Subcutaneous adipose tissue (tissue), 4 donors: ENCODE results near the gene TCAIM. TPM values are rescaled to one million over a fixed set of nuclear protein-coding genes. Genes with fewer than 3 reads are reported as not detected.

Source experiments
- CTCF ChIP-seq: fragments of 450-650 bp; IDR thresholded peaks from one replicate; pipeline ENCODE4 v1.5.1; 2016; ENCODE audit warnings: low read depth, mild to moderate bottlenecking, control low read depth, antibody characterized with exemption, moderate library complexity
- total RNA-seq, 4 donors: library from RNA; depleted of rRNA; stranded (reverse); fragments of >200 nt; gene quantifications; one replicate each; pipeline ENCODE4 v1.1.0, GENCODE V29; 2016

TCAIM gene
- 10 to 100 TPM; 19.8 to 36.7 (median 26.7) TPM for total RNA-seq

- no peak for TF ChIP-seq CTCF
These were observed at the start of gene TCAIM for GRCh38 chr3:44338010-44338827. TCAIM (plus strand) TSS chr3:44338766; CDS start chr3:44354783, 16,017 bp downstream.

GRCh38 chr3:44289882-44290462 lies 48.6 kb upstream of the TCAIM start:
- no peak for TF ChIP-seq CTCF

GRCh38 chr3:44292276-44292675 lies 46.3 kb upstream of the TCAIM start:
- TF ChIP-seq CTCF, result no peak

GRCh38 chr3:44292947-44293346 lies 45.6 kb upstream of the TCAIM start:
- TF ChIP-seq CTCF, result no peak

- TF ChIP-seq CTCF, result no peak
These were observed 41.3 kb upstream of the TCAIM start for GRCh38 chr3:44297255-44297654.

GRCh38 chr3:44301746-44302145 lies 36.8 kb upstream of the TCAIM start:
- no peak for TF ChIP-seq CTCF

- no peak for TF ChIP-seq CTCF
These were observed 29.1 kb upstream of the TCAIM start for GRCh38 chr3:44309500-44309899.
